Left kidney (tissue), 2 donors: ENCODE data around the gene DDX49. TPM values are rescaled to one million over a fixed set of nuclear protein-coding genes. Genes with fewer than 3 reads are reported as not detected.
"Not testable (repeated sequence)": the region's sequence is repeated elsewhere in the genome, so short reads cannot be mapped to it uniquely, and the experiment has no call there.

Source experiments
- DNase-seq: peaks from one replicate; pipeline ENCODE4 v3.0.0-alpha.2; 2013
- polyA plus RNA-seq: library from polyadenylated mRNA; unstranded; fragments of 120-200 nt; gene quantifications from one replicate; pipeline ENCODE4 v1.2.1, GENCODE V29; 2013; ENCODE audit not compliant: insufficient read length

The DDX49 gene
- polyA plus RNA-seq, 1 donor = 40.2 TPM

DNA sequence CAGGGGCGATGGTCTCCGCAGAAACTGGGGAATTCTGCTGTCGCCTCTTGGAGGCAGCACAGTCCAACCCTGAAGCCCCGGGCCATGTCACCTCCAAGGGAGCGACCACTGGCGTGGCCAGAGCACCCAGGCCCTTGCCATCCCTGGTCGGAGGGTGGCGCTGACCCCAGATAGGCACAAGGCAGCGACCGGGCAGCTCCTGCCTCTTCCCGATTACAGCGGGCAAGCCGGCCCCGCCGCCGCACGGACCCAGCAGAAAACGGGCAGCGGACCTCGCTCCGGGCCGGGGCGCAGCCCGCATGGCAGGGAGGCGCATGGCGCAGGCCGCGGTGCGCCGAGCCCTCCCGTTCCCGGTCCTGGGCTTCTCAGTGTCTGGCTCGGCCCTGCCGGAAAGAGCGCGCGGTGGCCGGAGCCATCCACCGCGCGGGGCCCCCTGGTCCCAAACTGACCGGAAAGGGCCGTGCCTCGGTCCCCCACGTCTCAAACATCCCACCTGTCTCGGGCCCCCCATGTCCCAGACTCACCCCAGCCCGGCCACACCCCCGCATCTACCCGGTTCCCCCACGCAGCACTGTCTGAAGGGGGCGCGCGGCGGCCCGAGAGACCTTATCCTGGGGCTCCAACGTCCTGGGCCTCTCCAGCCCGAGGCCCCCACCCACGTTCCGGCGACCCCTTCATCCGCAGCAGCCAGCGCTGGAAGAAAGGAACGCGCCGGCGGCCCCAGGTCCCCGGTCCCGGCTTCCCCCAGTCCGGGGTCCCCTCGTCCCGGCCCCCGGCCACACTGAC, 24.3 kb upstream of the DDX49 start:
- no peak for DNase-seq

DNA sequence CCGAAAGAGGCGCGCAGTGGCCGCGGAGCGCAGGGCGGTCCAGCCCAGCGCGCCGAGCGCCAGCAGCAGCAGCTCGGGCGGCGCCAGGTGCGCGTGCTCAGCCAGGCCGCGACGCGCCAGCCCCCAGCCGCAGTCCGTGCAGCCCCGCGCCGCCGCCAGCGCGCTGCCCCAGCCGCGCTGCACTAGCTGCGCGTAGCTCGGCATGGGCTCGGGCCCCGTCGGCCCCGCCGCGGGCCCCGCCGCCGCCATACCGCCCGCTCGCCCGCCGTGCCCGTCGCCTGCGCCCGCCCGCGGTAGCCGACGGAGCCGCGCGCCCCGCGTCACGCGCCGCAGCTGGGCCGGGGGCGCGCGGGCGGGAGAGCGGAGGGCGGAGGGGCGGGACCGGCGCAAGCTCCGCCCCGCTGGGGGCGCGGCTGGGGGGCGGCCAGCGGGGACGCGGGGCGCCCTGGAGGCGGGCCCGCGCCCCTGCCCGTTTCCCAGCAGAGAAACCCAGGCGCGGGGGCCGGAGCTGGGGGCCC, 23.6 kb upstream of the DDX49 start, which contains the start of gene CERS1:
CERS1 (minus strand) TSS at position 335 of the 518 bp plus-strand sequence; CDS start at position 249, 86 bp downstream.
- no peak for DNase-seq

DNA sequence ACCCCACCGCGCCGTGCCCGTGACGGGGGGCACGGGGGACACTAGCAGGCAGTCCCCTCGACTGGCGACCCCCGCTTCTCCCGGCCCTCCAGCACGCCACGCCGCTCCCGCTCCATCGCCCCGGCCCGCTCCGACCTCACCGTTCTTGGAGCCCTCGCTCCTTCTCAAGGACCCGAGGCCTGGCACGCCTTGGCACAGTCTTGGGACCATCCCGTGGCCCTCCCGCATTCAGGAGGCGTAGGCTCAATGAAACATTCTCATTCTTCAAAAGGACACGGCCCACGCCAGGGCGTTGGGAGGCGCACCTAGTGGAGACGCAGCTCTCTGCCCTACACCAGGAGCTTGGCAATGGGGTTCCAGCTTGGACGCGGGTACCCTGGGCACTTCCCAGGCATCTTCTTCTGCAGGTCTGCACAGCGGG, 23.1 kb upstream of the DDX49 start:
- no peak for DNase-seq

DNA sequence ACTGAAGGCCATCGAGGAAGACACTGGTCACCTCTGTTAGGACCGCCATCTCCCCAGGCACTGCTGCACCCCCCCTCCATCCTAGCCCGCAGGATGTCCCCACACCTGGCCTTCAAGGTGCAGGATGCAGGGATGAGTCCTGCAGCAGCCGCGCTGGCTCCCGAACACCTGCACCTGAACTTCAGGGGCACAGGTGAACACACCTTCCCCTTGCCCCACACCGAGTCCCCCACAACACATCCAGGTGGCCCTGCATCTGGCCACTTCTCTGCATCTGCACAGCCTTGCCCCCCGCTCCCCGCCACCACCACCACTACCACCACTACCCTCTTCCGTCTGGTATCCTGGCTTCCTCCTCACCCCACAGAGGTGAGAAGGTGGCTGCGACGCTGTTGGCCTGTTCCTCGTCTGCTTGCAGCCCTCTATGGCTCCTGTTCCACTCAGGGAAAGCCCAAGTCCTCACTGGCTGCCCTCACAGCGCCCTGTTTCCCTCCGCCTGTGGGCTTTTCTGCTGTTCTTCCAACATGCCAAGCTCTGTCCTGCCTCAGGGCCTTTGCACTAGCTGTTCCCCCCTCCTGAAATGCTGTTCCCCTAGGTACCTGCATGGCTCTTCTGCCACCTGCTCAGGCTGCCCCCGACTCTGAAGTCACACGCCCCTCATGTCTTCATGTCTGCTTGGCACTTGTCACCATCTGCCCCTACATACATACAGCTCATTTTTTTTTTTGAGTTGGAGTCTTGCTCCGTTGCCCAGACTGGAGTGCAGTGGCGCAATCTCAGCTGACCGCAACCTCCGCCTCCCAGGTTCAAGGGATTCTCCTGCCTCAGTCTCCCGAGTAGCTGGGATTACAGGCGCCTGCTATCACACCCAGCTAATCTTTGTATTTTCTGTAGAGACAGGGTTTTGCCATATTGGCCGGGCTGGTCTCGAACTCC, 22.2 kb upstream of the DDX49 start:
- no peak for DNase-seq

DNA sequence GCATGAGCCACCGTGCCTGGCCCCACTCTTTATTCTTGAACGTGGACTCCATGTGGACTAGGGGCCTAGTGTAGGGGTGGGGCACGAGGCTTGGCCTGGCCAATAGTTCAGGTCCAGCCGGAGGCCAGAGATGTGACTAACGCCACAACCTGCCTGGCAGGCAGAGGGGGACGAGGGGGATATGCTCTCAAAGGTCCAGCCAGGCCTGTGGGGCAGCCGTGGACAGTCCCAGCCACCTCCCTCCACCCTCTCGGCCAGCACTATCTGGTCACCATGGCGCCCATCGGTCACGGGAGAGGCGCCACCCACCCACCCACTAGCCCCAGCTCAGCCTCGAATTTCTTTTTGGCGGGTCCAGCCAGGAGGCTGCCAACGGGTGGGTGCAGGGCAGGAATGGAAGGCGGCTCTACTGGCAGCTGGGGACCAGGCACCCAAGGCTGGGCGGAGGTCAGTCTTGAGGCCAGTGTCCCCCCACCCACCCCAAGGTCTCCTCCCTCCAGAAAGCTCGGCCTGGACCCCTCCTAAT, 21.4 kb upstream of the DDX49 start:
- no peak for DNase-seq

DNA sequence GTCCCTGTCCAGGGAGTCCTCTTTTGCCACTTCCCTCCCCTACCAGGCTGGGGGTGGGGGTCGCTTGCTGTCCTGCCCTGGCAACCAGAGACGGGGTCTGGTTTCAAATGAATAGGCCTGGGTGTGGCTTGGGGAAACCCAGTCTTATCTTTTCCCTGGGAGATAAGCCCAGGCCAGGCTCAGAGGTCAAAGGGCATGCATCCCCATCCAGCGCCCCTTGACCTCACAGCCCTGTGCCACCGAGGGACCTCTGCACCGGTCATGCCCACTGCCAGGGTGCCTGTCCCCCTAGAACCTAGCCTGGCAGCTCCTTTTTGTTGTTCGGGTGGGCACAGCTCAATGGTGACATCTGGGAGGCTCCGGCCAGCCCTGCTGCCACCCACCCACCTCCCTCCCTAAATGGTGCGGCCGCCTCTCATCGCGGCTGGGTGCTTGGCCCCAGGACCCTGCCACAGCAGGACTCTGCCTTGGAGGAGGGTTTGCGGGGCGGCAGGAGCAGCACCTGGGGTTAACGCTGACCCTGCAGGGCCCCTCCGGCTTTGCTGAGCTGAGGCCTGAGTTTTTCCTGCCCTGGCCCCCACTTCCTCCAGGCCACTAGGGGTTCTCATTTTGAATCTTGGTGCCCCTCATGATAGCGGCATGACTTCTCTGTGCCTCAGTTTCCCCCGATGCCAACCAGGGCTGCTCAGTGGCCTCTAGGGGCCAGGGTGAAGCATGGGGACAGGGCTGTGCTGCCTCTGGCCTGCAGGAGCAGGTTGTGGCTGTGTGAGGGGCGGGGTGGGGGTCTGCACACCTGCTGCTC, 20.7 kb upstream of the DDX49 start:
- DNase-seq = no peak

DNA sequence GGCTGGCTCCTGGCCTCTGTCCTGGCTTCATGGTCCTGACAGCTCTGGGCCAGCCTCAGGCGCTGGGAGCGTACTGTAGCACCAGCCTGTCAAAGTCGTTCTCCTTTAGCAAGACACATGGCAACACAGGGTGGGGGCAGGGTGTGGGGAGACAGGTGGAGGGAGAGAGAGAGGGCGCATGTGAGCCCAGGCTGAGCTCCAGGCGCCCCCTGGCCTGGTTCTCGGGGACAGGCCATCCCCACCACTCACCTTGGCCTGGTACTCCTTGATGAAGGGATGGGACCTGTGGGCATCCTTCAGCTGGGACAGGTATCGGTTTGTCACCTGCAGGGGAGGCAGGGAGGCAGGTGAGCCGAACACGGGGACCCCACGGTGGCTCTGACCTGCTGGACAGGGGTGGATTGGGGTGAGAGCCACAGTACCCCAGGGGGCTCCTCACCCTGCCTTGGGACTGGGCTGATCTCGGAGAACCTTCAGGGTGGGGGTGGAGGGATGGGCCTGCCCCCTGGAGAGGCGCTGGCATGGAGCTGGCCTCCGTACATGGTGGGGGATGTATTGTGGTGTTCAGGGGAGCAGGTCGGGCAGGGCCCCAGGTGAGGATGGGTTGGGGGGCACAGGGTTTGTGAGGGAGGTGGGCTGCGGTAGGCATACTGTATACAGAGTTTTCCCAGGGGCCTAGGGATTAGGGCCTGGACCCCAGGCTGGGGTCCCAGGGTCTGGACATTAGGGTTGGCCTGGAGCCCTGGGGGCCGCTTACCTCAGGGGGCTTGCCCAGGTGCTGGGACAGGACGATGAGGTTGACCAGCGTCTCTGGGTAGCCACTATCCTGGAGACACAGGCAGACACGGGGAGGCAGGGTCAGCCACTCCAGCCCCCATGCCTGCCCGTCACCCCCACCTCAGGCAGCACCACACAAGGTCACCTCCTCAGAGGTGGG, 19.6 kb upstream of the DDX49 start:
- DNase-seq = no peak

GRCh38 chr19:18900700-18901481, 18.6 kb upstream of the DDX49 start:
- DNase-seq = no peak

DNA sequence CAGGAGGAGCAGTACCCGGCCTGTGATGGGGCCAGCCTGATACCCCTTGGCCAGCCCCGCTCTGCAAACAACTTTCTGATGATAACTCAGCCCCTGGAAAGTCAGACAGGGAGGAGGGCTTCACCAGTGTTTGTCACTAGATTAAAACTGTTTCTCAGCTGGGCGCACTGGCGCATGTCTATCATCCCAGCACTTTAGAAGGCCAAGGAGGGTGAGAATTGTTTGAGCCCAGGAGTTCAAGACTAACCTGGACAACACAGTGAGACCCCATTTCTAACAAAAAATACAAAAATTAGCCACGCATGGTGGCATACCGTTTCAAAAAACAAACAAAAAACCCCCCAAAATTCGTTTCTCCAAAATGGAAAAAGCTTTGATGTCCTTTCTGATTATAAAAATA, 18.0 kb upstream of the DDX49 start:
- DNase-seq = no peak

DNA sequence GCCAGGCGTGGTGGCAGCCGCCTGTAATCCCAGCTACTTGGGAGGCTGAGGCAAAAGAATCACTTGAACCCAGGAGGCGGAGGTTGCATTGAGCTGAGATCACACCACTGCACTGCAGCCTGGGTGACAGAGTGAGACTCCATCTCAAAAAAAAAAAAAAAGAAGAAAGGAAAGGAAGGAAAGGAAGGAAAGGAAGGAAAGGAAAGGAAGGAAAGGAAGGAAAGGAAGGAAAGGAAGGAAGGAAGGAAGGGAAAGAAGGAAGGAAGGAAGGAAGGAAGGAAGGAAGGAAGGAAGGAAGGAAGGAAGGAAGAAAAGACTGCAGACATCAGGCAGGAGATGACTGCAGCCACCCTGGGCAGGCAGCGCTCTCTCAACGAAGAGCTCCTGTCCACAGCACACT, 17.0 kb upstream of the DDX49 start:
- DNase-seq = not testable (repeated sequence)

- DNase-seq = no peak
These were observed 16.1 kb upstream of the DDX49 start for GRCh38 chr19:18903156-18904037.

GRCh38 chr19:18904334-18905057, 15.0 kb upstream of the DDX49 start:
- no peak for DNase-seq

- no peak for DNase-seq
These were observed 14.5 kb upstream of the DDX49 start for GRCh38 chr19:18905058-18905456.

DNA sequence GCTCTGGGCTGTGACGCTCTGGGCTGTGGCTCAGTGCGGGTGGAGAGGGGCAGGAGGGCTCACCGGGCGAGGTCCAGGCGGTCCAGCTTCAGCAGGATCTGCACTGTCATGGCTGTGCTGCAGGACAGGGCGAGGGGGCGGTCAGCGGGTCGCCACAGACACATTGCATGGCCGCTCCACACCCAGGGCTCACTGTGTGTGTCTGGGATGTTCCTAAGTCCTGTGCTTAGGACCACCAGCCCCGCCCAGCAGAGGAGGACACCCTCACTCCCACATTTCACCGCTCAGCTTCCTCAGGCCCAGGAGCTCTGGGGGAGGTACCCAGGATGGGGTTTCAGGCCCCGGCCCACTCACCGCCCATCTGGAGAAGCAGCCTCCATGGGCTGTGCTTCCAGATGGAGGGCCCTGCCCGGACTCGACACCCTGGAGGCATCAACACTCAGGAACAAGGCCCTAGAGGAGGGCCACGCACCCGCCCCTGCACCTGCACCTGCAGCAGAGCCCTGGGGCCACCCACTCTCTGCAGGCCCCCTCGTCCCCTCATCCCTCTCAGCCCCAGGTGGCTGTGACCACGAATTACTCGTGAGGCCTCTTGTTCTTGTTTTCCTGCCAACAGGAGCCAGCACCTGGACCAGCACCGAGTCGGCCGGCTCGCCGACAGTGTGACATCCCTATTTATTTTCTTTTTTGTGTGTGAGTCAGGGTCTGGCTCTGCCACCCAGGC, 13.8 kb upstream of the DDX49 start:
- no peak for DNase-seq

GRCh38 chr19:18906605-18907519, 12.7 kb upstream of the DDX49 start:
- no peak for DNase-seq
